Parathyroid adenoma (tissue), 2 donors: ENCODE data around the gene ABCD3.
"Not testable (repeated sequence)": the region's sequence is repeated elsewhere in the genome, so short reads cannot be mapped to it uniquely, and the experiment has no call there.

Experiments
- H2AFZ ChIP-seq: fragments of 300-600 bp; sonication (generic); one replicate; pipeline ENCODE4 v1.7.0; 2017; ENCODE audit warnings: antibody characterized with exemption, mild to moderate bottlenecking
- H3K27ac ChIP-seq: fragments of 300-600 bp; sonication (generic); one replicate; pipeline ENCODE4 v1.7.0; 2017
- H3K27me3 ChIP-seq: fragments of 300-600 bp; sonication (generic); one replicate; pipeline ENCODE4 v1.7.0; 2017; ENCODE audit warnings: low read length; ENCODE audit not compliant: control insufficient read depth, insufficient read depth
- H3K36me3 ChIP-seq: fragments of 300-600 bp; sonication (generic); one replicate; pipeline ENCODE4 v1.7.0; 2017; ENCODE audit warnings: low read length; ENCODE audit not compliant: control insufficient read depth, insufficient read depth
- H3K4me1 ChIP-seq: fragments of 300-600 bp; sonication (generic); one replicate; pipeline ENCODE4 v1.7.0; 2017; ENCODE audit warnings: control low read depth
- H3K4me2 ChIP-seq: fragments of 300-600 bp; sonication (generic); one replicate; pipeline ENCODE4 v1.7.0; 2017; ENCODE audit warnings: low read length
- H3K4me3 ChIP-seq: fragments of 300-600 bp; sonication (generic); one replicate; pipeline ENCODE4 v1.7.0; 2017; ENCODE audit warnings: low read depth, low read length
- H3K79me2 ChIP-seq: fragments of 300-600 bp; sonication (generic); one replicate; pipeline ENCODE4 v1.7.0; 2017; ENCODE audit warnings: control low read depth
- H3K9ac ChIP-seq: fragments of 300-600 bp; sonication (generic); one replicate; pipeline ENCODE4 v1.7.0; 2017; ENCODE audit warnings: mild to moderate bottlenecking
- H3K9me3 ChIP-seq: fragments of 300-600 bp; sonication (generic); one replicate; pipeline ENCODE4 v1.7.0; 2017; ENCODE audit warnings: low read length; ENCODE audit not compliant: control insufficient read depth
- TF ChIP-seq, protein P1 (sequence below): fragments of 300-600 bp; sonication (generic); IDR thresholded peaks from one replicate; pipeline ENCODE4 v1.7.0; 2017; ENCODE audit warnings: antibody characterized with exemption, mild to moderate bottlenecking
- donor health status: primary hyperparathyroidism.

ABCD3 gene

DNA sequence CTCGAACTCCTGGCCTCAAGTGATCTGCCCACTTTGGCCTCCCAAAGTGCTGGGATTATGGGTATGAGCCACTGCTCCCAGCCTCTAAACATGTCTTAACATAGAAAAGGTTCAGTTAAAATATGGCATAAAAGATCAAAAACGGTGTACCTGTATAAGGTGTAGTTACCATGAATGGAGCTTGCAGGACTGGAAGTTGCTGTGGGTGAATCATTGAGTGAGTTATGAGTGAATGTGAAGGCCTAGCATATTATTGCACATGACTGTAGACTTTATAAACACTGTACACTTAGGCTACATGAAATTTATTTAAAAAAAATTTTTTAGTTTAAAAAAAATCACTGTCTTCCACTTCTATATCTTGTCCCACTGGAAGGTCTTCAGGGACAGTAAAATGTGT lies 15.7 kb downstream of the ABCD3 start:
- TF ChIP-seq, protein P1, sequence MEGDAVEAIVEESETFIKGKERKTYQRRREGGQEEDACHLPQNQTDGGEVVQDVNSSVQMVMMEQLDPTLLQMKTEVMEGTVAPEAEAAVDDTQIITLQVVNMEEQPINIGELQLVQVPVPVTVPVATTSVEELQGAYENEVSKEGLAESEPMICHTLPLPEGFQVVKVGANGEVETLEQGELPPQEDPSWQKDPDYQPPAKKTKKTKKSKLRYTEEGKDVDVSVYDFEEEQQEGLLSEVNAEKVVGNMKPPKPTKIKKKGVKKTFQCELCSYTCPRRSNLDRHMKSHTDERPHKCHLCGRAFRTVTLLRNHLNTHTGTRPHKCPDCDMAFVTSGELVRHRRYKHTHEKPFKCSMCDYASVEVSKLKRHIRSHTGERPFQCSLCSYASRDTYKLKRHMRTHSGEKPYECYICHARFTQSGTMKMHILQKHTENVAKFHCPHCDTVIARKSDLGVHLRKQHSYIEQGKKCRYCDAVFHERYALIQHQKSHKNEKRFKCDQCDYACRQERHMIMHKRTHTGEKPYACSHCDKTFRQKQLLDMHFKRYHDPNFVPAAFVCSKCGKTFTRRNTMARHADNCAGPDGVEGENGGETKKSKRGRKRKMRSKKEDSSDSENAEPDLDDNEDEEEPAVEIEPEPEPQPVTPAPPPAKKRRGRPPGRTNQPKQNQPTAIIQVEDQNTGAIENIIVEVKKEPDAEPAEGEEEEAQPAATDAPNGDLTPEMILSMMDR = no peak
- Histone ChIP-seq H3K79me2 (peaks cover 13% of the 10 kb centered on the region), H3K4me1 (no peaks in the 10 kb centered on the region), H3K27ac (no peak overlapping the region), H3K36me3 (no peaks in the 10 kb centered on the region), H3K9ac (no peak overlapping the region), H3K27me3 (no peaks in the 10 kb centered on the region), H3K4me3 (no peak overlapping the region), H3K9me3 (no peaks in the 10 kb centered on the region), H3K4me2 (no peak overlapping the region), H2AFZ (no peak overlapping the region)

DNA sequence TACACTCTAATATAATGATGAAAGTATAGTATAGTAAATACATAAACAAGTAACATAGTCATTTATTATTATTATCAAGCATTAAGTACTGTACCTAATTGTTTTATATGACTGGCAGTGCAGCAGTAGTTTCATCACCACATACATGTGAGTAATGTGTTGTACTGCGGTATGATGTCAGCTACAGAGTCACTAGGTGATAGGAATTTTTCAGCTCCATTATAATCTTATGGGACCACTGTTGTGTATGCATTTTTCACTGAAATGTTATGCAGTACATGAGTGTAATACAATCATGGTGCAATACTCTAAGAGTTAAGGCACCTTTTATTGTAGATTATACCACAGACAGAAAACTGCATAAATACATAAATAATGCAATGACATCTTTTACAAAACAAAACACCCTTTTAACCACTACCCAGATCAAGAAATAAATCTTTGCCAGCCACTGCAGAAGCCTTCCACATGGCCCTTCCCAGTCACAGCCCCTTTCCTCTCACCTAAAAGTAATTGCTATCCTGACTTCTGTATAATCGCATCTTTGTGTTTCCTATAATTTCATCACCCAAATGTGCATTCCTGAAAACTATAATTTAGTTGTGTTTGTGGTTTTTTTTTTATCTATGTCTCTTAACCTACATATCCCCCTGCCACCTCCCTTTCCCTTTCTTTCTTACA lies 16.3 kb downstream of the ABCD3 start:
- H3K4me3 ChIP-seq = no peak overlapping the region
- no peaks in the 10 kb centered on the region for H3K27me3 ChIP-seq
- H3K4me2 ChIP-seq = no peak overlapping the region
- no peaks in the 10 kb centered on the region for H3K9me3 ChIP-seq
- no peak overlapping the region for H2AFZ ChIP-seq
- H3K9ac ChIP-seq = no peak overlapping the region
- TF ChIP-seq, protein P1 = no peak
- H3K36me3 ChIP-seq = no peaks in the 10 kb centered on the region
- H3K79me2 ChIP-seq = peaks cover 13% of the 10 kb centered on the region
- H3K4me1 ChIP-seq = no peaks in the 10 kb centered on the region
- H3K27ac ChIP-seq = no peak overlapping the region

DNA sequence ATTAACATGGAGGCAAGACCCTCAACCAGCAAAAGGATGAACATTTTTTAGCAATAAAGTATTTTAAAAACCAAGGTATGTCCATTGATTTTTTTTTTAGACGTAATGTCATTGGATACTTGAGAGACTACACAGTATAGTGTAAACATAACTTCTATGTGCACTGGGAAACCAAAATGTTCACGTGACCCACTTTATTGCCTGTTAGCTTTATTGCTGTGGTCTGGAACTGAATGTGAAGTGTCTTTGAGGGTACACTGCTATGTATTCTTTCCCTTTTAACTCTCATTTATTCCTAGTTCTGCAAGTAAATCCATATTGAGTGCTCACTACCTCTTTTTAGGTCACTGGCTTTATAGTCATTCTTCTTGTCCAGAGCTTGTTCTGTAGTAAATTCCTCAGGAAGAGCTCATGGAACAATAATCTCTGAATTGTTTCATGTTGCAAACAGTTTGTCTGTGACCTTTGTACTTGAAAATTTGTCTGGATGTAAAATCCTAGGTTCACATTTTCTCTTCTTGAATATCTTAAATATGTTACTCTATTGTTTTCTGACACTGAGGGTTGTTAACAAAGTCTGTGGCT lies 20.6 kb downstream of the ABCD3 start:
- no peak overlapping the region for H3K4me3 ChIP-seq
- H3K9ac ChIP-seq = no peak overlapping the region
- no peak overlapping the region for H3K4me2 ChIP-seq
- no peaks in the 10 kb centered on the region for H3K36me3 ChIP-seq
- H2AFZ ChIP-seq = no peak overlapping the region
- no peak overlapping the region for H3K27ac ChIP-seq
- H3K79me2 ChIP-seq = peaks cover 17% of the 10 kb centered on the region
- TF ChIP-seq, protein P1 = no peak
- H3K27me3 ChIP-seq = no peaks in the 10 kb centered on the region
- H3K4me1 ChIP-seq = no peaks in the 10 kb centered on the region
- no peaks in the 10 kb centered on the region for H3K9me3 ChIP-seq

DNA sequence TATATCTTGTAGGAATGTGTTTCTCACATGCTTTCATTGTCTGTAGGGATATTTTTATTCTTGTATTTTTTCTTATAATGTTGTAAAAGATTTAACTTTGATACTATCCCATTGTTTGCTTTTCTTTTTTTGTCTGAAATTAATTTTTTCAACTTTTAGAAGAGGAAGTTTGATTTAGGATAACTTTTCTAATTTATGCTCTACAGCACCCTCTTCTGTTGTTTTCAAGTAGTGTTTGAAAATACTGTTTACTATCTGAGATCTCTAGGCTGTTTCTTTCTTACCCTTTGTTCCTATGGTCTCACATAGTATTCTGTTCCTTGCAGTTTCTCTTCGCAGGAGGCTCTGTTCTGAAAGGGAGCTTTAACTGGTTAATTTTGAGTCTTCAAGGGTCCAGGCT lies 21.9 kb downstream of the ABCD3 start:
- TF ChIP-seq, protein P1 = no peak
- no peak overlapping the region for H3K27ac ChIP-seq
- no peak overlapping the region for H3K9ac ChIP-seq
- H3K27me3 ChIP-seq = no peaks in the 10 kb centered on the region
- H3K36me3 ChIP-seq = no peaks in the 10 kb centered on the region
- peaks cover 18% of the 10 kb centered on the region for H3K79me2 ChIP-seq
- H3K4me1 ChIP-seq = no peaks in the 10 kb centered on the region
- no peak overlapping the region for H3K4me2 ChIP-seq
- no peak overlapping the region for H2AFZ ChIP-seq
- H3K9me3 ChIP-seq = no peaks in the 10 kb centered on the region
- no peak overlapping the region for H3K4me3 ChIP-seq

DNA sequence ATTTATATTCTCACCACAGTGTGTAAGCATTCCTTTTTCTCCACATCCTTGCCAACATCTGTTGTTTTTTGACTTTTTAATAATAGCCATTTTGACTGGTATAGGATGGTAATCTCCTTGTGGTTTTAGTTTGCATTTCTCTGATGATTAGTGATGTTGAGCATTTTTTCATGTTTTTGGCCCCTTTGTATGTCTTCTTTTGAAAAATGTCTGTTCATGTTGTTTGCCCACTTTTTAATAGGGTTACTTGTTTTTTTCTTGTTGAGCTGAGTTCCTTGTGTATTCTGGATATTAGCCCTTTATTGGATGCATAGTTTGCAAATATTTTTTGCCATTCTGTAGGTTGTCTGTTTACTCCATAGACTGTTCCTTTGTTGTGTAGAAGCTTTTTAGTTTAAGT lies 24.9 kb downstream of the ABCD3 start:
- H3K27me3 ChIP-seq, H3K36me3 ChIP-seq, H3K9me3 ChIP-seq, H2AFZ ChIP-seq, H3K27ac ChIP-seq, H3K9ac ChIP-seq, H3K4me3 ChIP-seq, H3K4me1 ChIP-seq, H3K4me2 ChIP-seq: not testable (repeated sequence)
- H3K79me2 ChIP-seq = peaks cover 17% of the 10 kb centered on the region

DNA sequence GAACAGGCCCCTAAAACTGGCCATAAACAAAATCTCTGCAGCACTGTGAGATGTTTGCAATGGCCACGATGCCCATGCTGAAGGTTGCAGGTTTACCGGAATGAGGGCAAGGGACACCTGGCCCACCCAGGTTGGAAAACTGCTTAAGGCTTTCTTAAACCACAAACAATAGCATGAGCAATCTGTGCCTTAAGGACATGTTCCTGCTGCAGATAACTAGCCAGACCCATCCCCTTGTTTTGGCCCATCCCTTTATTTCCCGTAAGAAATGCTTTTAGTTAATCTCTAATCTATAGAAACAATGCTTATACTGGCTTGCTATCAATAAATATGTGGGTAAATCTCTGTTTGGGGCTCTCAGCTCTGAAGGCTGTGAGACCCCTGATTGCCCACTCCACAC lies 26.6 kb downstream of the ABCD3 start:
- H3K27ac ChIP-seq, H3K9me3 ChIP-seq, H3K27me3 ChIP-seq, H3K4me3 ChIP-seq, H2AFZ ChIP-seq, H3K4me1 ChIP-seq, H3K9ac ChIP-seq, H3K36me3 ChIP-seq, H3K4me2 ChIP-seq: not testable (repeated sequence)
- H3K79me2 ChIP-seq = peaks cover 12% of the 10 kb centered on the region

DNA sequence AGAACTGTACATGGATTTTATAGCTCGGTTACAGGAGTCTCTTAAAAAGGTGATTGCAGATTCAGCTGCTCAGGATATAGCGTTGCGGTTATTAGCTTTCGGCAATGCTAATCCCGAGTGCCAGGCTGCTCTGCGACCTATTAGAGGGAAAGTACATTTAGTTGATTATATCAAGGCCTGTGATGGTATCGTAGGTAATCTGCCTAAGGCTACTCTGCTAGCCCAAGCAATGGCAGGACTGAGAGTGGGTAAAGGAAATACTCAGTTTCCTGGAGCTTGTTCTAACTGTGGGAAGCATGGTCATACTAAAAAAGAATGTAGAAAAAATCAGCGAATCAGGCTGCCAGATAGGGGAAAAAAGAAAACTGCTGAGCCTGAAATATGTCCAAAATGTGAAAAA lies 27.5 kb downstream of the ABCD3 start:
- H3K79me2 ChIP-seq = peaks cover 12% of the 10 kb centered on the region
- not testable (repeated sequence) for H3K27me3 ChIP-seq, H3K27ac ChIP-seq, H3K9me3 ChIP-seq, H2AFZ ChIP-seq, H3K9ac ChIP-seq, H3K4me2 ChIP-seq, H3K4me1 ChIP-seq, H3K4me3 ChIP-seq, H3K36me3 ChIP-seq

DNA sequence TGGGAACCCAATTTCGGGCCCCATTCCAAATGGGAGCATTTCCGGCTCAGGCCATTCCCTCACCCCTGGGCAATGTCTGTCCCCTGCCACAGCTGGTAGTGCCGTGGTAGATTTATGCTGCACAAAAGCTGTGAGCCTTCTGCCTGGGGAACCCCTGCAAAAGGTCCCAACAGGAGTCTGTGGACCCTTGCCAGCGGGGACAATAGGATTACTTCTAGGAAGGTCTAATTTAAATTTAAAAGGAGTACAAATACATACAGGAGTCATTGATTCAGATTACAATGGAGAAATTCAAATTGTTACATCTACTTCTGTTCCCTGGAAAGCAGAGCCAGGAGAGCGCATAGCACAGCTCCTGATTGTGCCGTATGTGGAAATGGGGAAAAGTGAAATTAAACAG lies 28.0 kb downstream of the ABCD3 start:
- H3K4me1 ChIP-seq, H2AFZ ChIP-seq, H3K36me3 ChIP-seq, H3K4me3 ChIP-seq, H3K4me2 ChIP-seq, H3K9me3 ChIP-seq, H3K27ac ChIP-seq, H3K9ac ChIP-seq, H3K27me3 ChIP-seq: not testable (repeated sequence)
- peaks cover 12% of the 10 kb centered on the region for H3K79me2 ChIP-seq
